ENCODE measurements around the gene ZNF341. TPM values are rescaled to one million over a fixed set of nuclear protein-coding genes. Genes with fewer than 3 reads are reported as not detected.

The ZNF341 gene
- total and polyA plus RNA-seq, 9 of the 15 experiments (the other 6 are each of a cell fraction or from before 2014, with no cell fraction given), result 0.08 to 2.6 (median 1.0) TPM

DNA sequence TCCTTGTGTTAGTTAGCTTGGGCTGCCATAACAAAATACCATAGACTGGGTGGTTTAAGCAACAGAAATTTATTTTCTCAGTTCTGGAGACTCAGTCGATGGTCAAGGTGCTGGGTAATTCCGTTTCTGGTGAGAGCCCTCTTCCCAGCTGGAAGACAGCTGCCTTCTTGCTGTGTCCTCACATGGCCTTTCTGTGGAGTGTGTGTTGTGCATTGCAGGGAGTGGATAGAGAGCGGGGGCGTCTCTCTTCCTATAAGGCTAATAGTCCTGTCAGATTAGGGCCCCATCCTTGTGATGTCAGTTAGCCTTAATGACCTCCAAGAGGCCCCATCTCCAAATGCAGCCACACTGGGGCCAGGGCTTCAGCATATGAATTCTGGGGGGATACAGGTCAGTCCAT is 98.6 kb downstream of the ZNF341 start (continued):
- TF ChIP-seq, protein P1, sequence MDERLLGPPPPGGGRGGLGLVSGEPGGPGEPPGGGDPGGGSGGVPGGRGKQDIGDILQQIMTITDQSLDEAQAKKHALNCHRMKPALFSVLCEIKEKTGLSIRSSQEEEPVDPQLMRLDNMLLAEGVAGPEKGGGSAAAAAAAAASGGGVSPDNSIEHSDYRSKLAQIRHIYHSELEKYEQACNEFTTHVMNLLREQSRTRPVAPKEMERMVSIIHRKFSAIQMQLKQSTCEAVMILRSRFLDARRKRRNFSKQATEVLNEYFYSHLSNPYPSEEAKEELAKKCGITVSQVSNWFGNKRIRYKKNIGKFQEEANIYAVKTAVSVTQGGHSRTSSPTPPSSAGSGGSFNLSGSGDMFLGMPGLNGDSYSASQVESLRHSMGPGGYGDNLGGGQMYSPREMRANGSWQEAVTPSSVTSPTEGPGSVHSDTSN (CRISPR knock-in tag; IDR thresholded peaks at IDR 0.05; ENCODE audit: low read depth), result no peak
- TF ChIP-seq, protein P1 (tag; conservative IDR thresholded peaks at IDR 0.05; ENCODE audit: low read depth), result 0 out of 2 replicates have a peak, but pooled peaks have one; percentile 27
- TF ChIP-seq XRCC5 (IDR thresholded peaks at IDR 0.05; ENCODE audit: low read depth, low read length), result no peak
- peak; percentile 59 for TF ChIP-seq CBFA2T3 (IDR thresholded peaks at IDR 0.05)
- no peak for TF ChIP-seq ZBTB17 (CRISPR knock-in tag; IDR thresholded peaks at IDR 0.05)
- no peak for TF ChIP-seq MTF1 (CRISPR knock-in tag; IDR thresholded peaks at IDR 0.05; ENCODE audit: borderline replicate concordance)
- peak; percentile 78 for TF ChIP-seq EGR1 (conservative IDR thresholded peaks at IDR 0.05)
- TF ChIP-seq CBFA2T2 (conservative IDR thresholded peaks at IDR 0.05), result peak; percentile 39

DNA sequence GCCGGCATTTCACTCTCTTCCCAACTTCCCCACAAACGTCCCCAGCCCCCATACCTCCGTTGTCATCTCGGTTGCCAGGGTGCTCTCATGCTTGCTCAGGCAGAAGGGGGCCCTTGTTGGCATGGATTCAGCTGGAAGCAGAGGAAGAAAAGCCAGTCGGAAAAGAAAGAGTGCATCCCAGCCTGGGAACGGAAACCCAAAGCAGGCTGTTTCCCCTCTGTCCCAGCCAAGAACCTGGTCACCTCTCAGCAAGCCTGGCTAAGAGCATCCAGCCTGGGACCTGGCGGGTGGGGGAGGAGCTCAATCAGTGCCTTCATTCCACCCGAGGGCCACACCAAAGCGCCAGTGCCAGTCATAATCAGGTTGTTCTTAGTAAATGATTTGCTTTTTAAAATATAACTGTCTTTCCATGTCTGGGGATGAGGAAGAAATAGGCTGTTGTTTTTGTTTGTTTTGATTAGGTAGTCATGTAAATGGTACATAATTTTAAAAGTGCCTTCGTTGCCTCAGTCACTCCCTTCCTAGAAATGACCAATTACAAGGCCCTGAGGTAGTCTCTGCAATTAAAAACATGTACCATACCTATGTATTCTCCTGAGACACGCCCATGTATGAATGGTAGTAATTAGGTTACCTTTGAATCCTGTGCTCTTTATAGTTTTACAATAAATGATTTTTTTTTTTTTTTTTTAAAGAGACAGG is 100.5 kb downstream of the ZNF341 start:
- ChIA-PET CTCF (ENCODE audit: low intra/inter-chr PET ratio) (no interaction called here), POLR2A (interaction anchor here (0.6 kb wide), 1 partner anchor 8 kb away, joined by 3 read pairs; no protein-coding TSS in a partner anchor)
- no peak for DNase-seq (ENCODE audit: extremely low read depth in 1 of 4, low spot score in 3 of 4)
- H3K9me3 ChIP-seq (replicated peaks; ENCODE audit: control insufficient read depth, insufficient read depth, low read depth, low read length), result no peaks in the 10 kb centered on the region
- BruUV-seq (replicated peaks), result no TSS peak
- H2AFZ ChIP-seq (ENCODE audit: low read depth, low read length), result no peak overlapping the region
- no peaks in the 10 kb centered on the region for H3K27me3 ChIP-seq (ENCODE audit: control insufficient read depth in 2 of 2, insufficient read depth in 2 of 2, low read length in 2 of 2)
- H3K4me3 ChIP-seq, result no peak overlapping the region
- WGBS (ENCODE audit: insufficient coverage, low coverage, missing lambda C conversion rate), result 77% methylated on average over 10 of the region's 11 CpGs
- no peak overlapping the region for H3K27ac ChIP-seq (ENCODE audit: extremely low read depth, low read depth, low read length)
- ATAC-seq, result no peak
- intact Hi-C loops (cut with micrococcal nuclease) (no loop called here), in situ Hi-C loops (cut with MboI) (no loop called here)
- peaks cover 14% of the 10 kb centered on the region; the same call in 1 of the 3 replicates for H3K36me3 ChIP-seq (ENCODE audit: control insufficient read depth, insufficient read depth, low read length)
- peaks cover 12 to 20% of the 10 kb centered on the region in 2 experiments for H3K4me1 ChIP-seq (replicated peaks in 1 of 2; ENCODE audit: control insufficient read depth in 2 of 2, insufficient read depth in 2 of 2, low read length in 2 of 2)
- no peak overlapping the region for H3K4me2 ChIP-seq (ENCODE audit: insufficient read depth, low read length)
- peaks cover 4% of the 10 kb centered on the region for H3K9me1 ChIP-seq (ENCODE audit: control insufficient read depth, insufficient read depth, low read length)
- H4K20me1 ChIP-seq (replicated peaks; ENCODE audit: control insufficient read depth, insufficient read depth, low read length), result peaks cover 17% of the 10 kb centered on the region; the same call in 1 of the 2 replicates
- no peak for FAIRE-seq
- no peak overlapping the region for H3K9ac ChIP-seq (ENCODE audit: insufficient read depth in 1 of 2, low read depth in 2 of 2, low read length in 2 of 2)
- H3K79me2 ChIP-seq (ENCODE audit: control insufficient read depth, insufficient read depth, low read length), result peaks cover 55% of the 10 kb centered on the region
- TF ChIP-seq CEBPG (CRISPR knock-in tag; IDR thresholded peaks at IDR 0.05) (no peak), CEBPG (tag; conservative IDR thresholded peaks at IDR 0.05 in 1 of 2, IDR thresholded peaks at IDR 0.05 in 1 of 2) (no peak), ZNF551 (CRISPR knock-in tag; IDR thresholded peaks at IDR 0.05) (no peak), IFI16 (CRISPR knock-in tag; IDR thresholded peaks at IDR 0.05) (no peak), SMARCC2 (IDR thresholded peaks at IDR 0.05; ENCODE audit: low read depth) (no peak), MIER1 (IDR thresholded peaks at IDR 0.05; ENCODE audit: low read depth) (no peak)
- TF ChIP-seq, protein P2, sequence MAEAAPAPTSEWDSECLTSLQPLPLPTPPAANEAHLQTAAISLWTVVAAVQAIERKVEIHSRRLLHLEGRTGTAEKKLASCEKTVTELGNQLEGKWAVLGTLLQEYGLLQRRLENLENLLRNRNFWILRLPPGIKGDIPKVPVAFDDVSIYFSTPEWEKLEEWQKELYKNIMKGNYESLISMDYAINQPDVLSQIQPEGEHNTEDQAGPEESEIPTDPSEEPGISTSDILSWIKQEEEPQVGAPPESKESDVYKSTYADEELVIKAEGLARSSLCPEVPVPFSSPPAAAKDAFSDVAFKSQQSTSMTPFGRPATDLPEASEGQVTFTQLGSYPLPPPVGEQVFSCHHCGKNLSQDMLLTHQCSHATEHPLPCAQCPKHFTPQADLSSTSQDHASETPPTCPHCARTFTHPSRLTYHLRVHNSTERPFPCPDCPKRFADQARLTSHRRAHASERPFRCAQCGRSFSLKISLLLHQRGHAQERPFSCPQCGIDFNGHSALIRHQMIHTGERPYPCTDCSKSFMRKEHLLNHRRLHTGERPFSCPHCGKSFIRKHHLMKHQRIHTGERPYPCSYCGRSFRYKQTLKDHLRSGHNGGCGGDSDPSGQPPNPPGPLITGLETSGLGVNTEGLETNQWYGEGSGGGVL (CRISPR knock-in tag; IDR thresholded peaks at IDR 0.05), result no peak
- TF ChIP-seq, protein P3, sequence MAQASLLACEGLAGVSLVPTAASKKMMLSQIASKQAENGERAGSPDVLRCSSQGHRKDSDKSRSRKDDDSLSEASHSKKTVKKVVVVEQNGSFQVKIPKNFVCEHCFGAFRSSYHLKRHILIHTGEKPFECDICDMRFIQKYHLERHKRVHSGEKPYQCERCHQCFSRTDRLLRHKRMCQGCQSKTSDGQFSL (CRISPR knock-in tag; IDR thresholded peaks at IDR 0.05), result no peak
- TF ChIP-seq, protein P3 (tag; IDR thresholded peaks at IDR 0.05), result no peak

Data from K562 (cell line).